Posterior cingulate gyrus (tissue), 11 donors: Measurements from ENCODE around the gene SORCS2.

ENCODE experiments used
- DNase-seq, 10 donors: peaks; one replicate each; pipeline versions ENCODE4 v3.0.0 to v3.0.0-alpha.2; 2020 to 2021; ENCODE audit warnings: mixed read lengths in 3 of 10
- intact Hi-C: fragments of 100-400 bp; cut with DNase I; formaldehyde crosslinking; loops from one replicate; pipeline ENCODE4 v1.15.1; 2023

The SORCS2 gene

DNA sequence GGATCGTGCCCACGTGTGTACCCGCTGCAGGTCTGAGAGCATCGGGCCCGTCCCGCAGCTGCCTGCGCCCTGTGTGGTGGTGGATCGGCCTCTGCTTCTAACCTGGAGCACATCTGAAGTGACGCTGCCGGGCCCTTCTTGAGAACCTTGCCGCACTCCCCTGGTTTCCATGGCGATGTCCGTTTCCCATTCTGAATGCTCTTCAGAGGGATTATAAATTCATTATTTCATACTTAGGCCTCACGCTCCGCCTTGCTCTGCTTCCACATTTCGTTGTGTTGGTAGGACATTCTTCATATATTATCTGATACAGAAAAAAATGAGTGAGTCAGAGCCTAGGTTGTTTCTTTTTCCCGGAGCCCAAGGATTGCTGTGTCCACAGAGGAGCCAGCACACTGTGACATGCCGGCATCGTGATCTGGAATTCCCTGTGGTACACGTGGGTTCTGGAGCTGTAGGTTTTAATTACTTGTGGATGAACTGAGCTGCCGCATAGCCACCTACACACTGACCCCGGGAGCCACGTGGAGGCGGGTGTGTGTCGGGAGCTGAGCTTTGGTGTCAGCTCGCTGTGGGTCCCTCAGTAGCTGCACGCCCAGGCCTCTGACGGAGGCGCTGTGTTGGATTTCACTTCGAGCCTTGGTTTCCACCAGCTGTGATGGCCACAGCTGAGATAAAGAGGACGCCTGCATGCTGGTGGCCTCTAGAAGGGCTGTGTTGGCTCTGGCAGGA, 179.0 kb downstream of the SORCS2 start:
- intact Hi-C loops: no loop called here

DNA sequence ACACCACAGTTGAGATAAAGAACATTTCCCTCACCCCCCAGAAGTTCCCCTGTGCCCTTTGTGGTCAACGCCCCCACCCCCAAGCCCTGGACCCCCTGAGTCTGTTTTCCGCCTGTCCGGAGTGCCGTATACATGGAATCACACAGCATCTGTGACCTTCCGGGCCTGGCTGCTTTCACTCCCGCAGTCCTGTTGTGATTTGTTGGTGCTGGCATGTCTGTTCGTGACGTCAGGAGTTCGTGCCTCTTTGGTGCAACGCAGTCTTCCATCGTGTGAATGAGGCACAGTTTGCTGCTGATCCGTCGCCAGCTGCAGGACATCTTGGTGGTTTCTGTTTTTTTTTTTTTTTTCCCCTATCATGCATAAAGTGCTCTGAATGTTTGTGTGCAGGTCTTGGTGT, 180.3 kb downstream of the SORCS2 start:
- intact Hi-C loops: no loop called here
- DNase-seq: peak in 4 of 10 donors; percentile 20 to 71 (median 60)

More for the DNA sequence above, 179.0 kb downstream of the SORCS2 start:
- peak in 4 of 10 donors; percentile 16 to 87 (median 77) for DNase-seq

DNA sequence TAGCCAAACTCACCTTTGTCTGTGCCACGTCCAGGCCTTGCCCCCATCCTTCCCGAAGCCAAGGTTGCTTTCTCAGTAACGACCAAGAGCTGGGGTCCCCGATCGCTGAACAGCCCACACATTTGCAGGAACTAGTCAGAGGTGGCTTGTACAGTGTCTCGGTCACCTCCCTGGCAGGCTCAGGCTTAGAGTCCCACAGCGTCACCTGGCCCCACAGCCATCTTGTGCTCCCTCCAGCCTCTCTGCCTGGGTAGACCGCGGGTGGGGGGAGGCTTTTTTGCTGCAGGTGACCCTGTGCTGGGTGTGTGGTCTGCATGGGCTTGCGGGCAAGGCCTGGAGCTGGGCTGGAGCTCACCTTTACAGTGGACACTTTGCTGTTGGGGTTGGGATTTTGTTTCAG, 182.2 kb downstream of the SORCS2 start:
- intact Hi-C loops: no loop called here

DNA sequence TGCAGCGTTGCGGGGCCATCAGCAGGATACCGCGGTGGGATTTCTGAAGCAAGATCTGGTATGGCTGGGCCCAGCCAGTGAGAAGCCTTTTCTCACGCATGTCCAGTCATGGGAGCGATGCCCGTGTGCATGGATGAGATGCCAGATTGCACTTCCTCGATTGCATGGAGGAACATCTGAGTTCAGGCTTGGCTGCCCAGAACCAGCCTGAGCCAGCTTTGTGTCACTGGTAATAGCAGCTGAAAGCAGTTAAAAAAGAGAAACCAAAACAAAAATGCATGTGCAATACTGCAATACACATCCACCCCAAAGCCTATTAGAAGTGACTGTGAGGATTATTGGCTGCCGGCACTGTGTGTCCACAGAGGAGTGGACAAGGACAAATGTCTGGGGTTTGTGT, 183.1 kb downstream of the SORCS2 start:
- intact Hi-C loops: no loop called here

More for the DNA sequence above, 182.2 kb downstream of the SORCS2 start:
- peak in 4 of 10 donors; percentile 13 to 77 (median 60) for DNase-seq

DNA sequence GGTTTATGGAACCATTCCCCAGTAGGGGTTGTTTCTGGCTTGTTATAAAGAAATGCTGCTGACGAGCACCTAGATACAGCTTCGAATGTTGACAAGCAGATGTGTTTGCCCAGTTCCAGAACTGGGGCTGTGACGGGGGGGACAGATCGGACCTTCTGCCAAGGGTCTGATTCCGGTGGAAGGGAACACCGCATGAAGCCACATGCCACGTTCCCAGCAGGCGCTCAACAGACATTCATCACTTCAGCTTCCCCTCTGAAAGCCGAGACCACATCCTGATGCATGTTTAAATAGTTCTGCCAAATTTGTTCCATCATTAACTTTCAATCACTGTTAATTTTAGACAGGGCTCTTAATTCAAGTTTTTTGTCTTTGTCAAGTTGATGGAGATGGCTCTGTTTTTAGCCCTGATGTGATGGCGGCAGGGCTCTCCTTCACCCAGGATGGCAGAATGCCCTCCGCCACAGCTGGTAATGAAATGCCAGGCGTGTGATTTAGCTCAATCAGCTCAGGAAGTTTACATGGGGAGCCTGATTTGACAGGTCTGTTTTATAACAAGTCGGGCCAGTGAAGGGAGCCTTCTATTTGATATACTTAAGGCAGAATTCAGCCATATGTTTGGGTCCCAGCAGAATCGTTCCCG, 185.0 kb downstream of the SORCS2 start:
- intact Hi-C loops: no loop called here
- peak in 4 of 10 donors; percentile 22 to 50 (median 38) for DNase-seq

More for the DNA sequence above, 183.1 kb downstream of the SORCS2 start:
- DNase-seq: peak in 5 of 10 donors; percentile 26 to 77 (median 45)

DNA sequence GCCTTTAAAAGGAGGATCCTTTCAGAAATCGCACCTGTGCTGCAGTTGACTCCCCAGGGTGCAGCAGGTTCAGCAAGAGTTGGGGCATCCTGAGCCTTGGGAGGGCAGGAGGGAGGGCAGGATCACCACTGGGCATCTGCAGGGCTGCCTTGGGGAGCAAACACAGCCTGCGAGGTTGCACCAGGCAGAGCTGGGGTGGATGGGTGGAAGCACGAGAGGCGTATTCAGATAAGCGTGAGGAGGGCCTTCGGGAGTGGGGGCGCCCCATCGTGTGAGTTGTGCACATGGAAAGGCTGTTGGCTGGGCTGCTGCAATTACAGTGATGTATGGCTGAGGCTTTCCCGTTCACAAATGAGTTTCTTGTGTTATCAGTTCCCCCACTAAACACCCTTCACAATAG, 186.8 kb downstream of the SORCS2 start:
- DNase-seq: peak in 6 of 10 donors; percentile 5 to 80 (median 27)
- intact Hi-C loops: no loop called here

DNA sequence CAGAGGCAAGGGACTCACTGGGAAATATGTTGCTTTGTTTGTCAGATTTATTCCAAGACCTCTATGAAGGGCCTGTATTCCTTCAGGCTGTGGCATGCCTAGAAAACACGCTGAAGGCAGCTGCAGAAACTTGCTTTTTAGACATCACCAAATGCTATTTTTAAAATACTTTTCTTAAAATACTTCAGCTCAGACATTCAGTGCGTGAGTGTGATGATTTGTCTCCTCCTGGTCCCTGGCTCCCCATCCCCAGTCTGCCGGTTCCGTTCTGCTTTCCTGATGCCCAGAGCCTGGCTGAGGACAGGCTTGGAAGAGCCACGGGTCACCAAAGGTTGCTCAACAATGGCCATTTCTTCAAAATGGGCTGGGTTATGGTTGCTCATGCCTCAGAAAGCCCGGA, 187.4 kb downstream of the SORCS2 start:
- intact Hi-C loops: no loop called here
- DNase-seq: peak in 7 of 10 donors; percentile 14 to 85 (median 52)

DNA sequence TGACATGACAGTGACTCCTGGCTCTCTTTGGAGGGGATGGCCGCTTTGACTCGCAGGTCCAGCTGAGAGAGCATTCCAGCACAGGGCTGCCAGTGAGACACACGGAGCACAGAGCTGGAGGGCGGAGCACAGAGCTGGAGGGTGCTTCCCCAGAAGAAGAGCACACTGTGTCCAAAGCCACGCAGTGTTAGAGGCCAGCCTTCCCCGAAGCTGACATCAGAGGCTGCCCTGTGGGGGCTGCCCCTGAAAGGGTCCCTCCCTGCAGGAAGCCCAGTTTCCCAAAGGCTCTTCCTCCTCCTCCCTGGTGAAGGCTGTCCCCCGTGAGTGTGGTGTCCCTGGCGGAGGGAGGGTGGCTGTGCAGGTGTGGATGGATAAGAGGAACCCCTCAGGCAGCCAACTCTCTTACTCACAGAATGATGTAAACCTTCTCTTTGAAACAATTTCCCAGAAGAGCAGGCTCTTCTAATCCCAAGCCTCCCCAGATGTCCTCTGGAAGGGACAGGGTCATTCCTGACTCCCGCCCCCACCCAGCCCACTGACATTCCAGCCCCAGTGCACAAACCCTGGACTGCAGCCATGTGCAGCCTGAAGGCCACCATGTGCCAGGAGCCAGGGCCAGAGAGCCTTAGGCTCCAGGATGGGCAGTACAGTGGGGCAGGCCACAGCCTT, 189.0 kb downstream of the SORCS2 start:
- intact Hi-C loops: no loop called here
- DNase-seq: peak in 8 of 10 donors; percentile 4 to 82 (median 56)

DNA sequence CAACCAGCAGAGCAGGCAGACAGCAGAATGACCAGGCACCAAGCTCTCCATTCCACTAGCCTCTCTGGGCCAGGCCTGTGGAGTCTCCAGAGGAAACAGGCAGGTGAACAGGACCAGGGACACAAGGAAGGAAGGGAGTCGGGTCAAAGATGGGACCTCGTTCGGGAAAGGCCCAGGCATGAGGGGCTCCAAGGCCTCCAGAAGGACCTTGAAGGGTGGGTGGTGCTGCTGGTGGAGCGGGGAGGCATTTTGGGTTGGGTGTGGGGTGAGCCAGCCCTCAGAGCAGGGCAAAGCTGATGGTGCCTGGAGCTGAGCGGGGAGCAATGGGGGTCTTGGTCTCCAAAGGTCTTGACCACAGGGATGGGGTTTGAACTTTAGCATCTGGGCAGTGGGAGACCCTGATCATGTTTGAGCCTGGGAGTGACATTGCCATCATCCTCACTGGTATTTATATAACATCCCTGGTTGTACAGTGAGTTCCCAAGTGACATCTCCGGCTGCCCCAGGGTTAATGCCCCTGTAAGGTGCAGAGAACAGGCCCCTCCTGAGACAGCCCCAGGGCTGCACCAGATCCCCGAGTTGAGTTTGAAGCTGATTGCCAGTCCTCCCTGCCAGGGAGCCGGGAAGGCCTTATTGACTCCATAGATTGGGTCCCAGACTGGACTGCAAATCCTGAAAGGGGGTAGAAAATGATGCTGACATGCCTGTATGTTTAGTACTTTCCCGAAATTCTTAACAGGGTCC, 189.7 kb downstream of the SORCS2 start:
- peak in 8 of 10 donors; percentile 3 to 68 (median 18) for DNase-seq
- intact Hi-C loops: no loop called here

DNA sequence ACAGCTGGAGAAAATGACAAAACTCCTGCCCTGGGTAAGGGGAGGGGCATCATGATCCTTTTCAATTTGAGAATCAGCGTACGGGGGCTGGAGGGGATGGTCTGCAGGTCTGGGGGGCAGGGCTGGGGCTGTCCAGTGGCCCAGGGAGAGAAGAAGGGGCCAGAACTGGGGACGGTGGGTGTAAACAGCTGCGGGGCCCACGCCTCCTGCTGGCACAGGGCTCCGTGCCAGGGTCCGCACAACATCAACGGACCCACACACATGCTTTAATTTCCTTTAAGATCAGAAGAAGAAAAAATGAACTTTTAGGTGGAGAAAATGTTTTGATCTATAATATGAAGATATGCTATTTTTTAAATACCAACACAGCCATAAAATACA, 190.3 kb downstream of the SORCS2 start:
- intact Hi-C loops: no loop called here
- DNase-seq: peak in 7 of 10 donors; percentile 2 to 56 (median 9)

DNA sequence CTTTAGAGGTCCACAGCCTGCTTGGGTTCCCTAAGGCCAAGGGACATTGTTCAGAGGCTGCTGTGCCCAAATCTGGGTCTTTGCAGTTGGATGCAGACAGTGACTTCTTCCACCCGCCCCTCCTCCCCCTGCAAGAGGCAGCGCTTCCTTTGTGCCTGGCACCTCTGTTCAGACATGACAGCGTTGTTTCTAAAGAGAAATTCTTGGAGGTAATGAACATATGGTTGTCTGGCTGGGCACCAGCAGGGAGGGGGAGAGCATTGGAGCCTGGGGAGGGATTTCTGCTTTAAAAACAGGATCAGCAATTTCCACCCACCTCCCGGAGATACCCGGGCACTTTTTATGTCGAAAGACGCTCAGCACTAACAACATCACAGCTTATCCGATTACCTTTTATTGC, 190.9 kb downstream of the SORCS2 start:
- intact Hi-C loops: no loop called here
- DNase-seq: peak in 7 of 10 donors; percentile 10 to 80 (median 25)

DNA sequence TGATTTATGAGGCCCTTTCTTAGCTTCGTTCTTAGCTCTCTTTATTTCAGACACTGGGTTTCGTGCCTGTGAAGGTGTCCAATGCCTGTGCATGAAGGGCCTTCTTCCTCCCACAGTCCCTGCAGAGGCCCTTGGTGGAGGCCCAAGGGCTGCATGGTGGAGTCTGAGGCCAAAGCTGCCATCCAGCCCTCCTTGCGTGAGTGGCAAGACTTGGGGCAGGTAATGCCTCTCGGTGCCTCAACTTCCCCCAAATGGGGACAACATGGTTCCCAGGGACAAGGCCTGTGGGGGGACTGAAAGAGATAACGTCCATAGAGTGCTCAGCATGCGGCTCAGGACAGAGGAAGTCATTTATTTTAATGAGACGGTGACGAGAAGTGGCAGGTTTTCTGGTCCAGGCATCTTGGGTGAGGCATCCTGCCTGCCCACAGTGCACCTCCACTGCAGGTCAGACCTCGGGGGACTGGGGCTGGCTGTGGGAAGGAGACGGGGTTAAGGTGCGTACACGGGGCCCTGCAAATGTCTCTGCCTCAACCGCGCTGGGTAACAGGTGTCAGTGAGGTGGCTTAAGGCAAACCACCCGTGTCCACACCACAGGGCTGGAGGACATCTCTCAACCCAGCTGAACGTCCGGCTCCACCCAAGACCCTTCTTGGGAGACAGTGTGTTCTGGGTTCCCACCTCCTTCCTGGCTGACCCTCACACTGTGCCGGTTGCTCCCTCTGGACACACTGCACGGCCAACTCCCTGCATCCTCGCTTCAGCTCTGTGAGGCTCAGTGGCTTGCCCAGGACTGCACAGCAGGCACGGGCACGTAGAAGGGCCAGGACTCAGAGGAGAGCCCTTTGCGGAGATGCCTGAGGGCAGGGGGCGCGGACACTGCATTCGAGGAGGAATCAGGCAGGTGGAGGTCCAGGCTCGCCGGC, 191.9 kb downstream of the SORCS2 start:
- peak in 7 of 10 donors; percentile 5 to 78 (median 16) for DNase-seq
- intact Hi-C loops: no loop called here

DNA sequence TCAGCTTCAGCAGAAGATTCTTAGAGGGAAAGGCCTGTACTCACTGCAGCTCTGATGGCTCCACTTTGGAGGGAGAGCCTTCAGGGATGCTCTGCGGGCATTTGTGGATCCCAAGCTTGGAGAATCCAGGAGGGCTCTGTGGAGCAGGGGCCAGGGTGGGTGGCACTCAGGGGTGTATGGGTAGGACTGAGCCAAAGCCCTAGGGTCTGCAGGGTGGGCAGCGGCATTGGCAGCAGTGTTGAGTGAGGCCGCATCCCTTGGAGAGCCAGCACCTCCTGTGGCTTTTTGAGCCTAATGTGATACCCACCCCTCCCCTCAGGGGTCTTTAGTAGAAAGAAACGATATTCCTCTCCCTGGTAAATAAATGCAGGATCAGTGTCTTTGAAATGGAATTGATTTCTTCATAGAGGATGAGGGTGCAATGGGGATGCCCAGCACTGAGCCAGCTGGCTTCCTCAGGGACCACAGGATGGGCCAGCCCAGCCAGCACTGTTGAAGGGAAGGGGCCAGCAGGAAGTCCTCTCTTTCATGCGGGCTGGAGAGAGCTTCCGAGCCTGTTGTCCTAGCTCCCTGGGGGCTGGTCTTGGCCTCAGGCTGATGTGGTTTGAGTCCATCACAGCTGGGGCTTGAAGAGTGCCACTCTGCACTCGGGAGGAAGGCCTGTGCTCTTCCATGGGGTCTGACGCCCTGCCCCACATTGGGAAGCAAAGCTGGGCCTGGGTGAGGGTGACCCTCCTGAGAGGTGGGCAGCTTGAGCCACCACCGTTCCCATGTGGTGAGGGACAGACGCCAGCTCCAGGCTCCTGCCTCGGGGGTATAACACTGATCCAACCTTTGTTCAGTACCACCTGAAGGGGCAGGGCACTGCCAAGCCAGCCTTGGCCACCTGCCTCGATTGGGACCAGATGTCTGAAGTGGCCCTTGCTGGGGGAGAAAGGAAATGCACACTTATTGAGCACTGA, 192.9 kb downstream of the SORCS2 start:
- DNase-seq: peak in 5 of 10 donors; percentile 6 to 58 (median 34)

DNA sequence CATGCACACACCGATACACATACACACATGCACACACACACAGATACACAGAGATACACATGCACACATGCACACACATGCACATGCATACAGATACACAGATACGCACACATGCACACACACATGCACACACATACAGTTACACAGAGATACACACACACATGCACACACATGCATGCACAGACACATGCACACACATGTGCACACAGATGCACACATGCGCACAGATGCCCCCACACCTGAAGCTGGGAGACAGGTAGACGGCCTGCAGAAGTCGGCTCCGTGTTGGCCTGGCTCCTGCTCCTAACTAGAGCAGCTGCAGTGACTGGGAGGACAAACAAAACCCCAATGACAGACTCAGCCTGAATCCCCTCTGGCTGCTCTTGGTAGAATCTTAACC, 195.6 kb downstream of the SORCS2 start:
- DNase-seq: peak in 3 of 10 donors; percentile 10 to 49 (median 37)

More for the DNA sequence above, 192.9 kb downstream of the SORCS2 start:
- intact Hi-C loops: no loop called here

DNA sequence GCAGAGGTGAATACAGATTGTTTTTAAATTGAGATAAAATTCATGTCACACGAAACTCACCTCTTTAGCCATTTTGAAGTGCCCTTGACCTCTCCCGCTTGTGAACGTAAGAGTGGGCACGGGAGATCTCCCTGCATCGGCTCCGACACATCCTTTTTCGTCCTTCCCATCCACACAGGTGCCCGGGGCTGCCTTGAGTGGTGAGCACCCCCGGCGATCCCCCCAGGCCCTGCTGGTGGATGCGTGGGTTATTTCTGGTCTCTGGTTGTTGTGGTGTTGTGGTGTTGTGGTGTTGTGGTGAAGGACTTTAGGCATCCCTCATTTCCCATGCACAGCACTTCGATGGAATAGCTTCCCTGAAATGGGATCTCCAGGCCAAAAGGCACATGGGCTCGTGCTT, 196.3 kb downstream of the SORCS2 start:
- intact Hi-C loops: no loop called here

More for the DNA sequence above, 195.6 kb downstream of the SORCS2 start:
- intact Hi-C loops: no loop called here

DNA sequence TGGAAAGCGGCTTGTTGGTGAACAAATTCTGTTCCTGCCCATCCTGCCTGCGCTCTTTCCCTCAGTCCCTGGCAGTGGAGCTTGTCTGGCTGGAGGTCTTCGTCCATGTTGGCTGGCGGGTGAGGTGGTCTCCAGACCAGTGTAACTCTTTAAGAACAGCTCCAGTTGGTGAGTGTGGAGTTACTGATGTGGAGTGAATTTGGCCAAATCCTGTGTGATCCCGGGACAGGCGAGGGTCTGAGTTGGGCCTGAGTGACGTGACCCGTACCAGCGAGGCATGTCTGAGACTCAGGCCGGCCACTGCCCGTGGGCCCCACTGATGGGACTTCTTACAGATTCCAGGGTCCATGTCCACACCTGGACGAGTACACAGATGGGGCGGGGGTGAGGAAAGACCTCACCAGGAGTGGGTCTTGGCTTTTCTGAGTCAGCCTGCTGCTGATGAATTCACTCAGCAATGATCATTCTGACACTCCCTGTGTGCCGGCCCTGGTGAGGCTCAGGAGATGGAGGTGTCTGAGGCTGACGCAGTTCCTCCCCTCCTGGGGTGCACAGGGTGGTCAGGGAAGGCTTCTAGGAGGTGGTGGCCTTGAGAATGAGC, 196.9 kb downstream of the SORCS2 start:
- intact Hi-C loops: no loop called here

More for the DNA sequence above, 196.3 kb downstream of the SORCS2 start:
- DNase-seq: peak in 2 of 10 donors; percentile 24 to 57

DNA sequence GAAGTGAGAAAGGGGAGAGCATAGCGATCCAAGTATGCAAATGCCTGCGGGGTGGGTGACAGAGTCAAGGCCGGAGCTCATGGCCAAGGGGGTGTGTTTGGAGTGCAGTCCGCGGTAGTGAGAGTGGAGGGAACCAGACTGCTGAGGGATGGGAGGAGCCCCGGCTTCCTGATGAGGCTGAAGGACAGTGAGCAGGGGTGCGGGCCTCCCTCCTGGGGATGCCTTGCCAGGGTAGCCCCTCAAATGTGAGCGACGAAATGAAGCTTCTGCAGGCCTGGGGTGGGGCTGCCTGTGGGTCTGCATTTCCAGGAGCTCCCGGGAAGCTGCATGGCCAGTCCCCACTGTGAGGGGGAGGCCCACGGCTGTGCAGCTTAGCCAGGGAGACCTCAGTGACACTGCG, 197.4 kb downstream of the SORCS2 start:
- intact Hi-C loops: no loop called here
- DNase-seq: peak in 4 of 10 donors; percentile 15 to 57 (median 55)

More for the DNA sequence above, 196.9 kb downstream of the SORCS2 start:
- DNase-seq: peak in 4 of 10 donors; percentile 13 to 70 (median 55)
